ENCODE data around the gene DPH5.
"Not testable (repeated sequence)": the region's sequence is repeated elsewhere in the genome, so short reads cannot be mapped to it uniquely, and the experiment has no call there.

Gene DPH5

GRCh38 chr1:100968621-100969020, 57.0 kb downstream of the DPH5 start:
- no peak for TF ChIP-seq CTCF (IDR thresholded peaks at IDR 0.05; ENCODE audit: low read depth, low read length)
- no peaks in the 10 kb centered on the region for H3K9me3 ChIP-seq (ENCODE audit: severe bottlenecking)
- H3K36me3 ChIP-seq: peaks cover 9% of the 10 kb centered on the region
- no peak overlapping the region for H3K4me3 ChIP-seq (ENCODE audit: low read depth, low read length)
- no peaks in the 10 kb centered on the region for H3K27me3 ChIP-seq (ENCODE audit: insufficient read depth, low read depth, severe bottlenecking)
- H3K27ac ChIP-seq: no peak overlapping the region
- DNase-seq: no peak

- no peak for TF ChIP-seq CTCF (IDR thresholded peaks at IDR 0.05; ENCODE audit: low read depth, low read length)
- Histone ChIP-seq H3K27me3 (ENCODE audit: insufficient read depth, low read depth, severe bottlenecking) (no peaks in the 10 kb centered on the region), H3K4me3 (ENCODE audit: low read depth, low read length) (no peak overlapping the region), H3K36me3 (no peaks in the 10 kb centered on the region), H3K9me3 (ENCODE audit: severe bottlenecking) (no peaks in the 10 kb centered on the region), H3K27ac (no peak overlapping the region)
- no peak for DNase-seq
Observed at GRCh38 chr1:100960098-100960497, 65.5 kb downstream of the DPH5 start.

GRCh38 chr1:100959502-100960060, 66.0 kb downstream of the DPH5 start:
- Histone ChIP-seq H3K36me3 (no peaks in the 10 kb centered on the region), H3K27me3 (ENCODE audit: insufficient read depth, low read depth, severe bottlenecking) (no peaks in the 10 kb centered on the region), H3K27ac (no peak overlapping the region), H3K4me3 (ENCODE audit: low read depth, low read length) (no peak overlapping the region), H3K9me3 (ENCODE audit: severe bottlenecking) (no peaks in the 10 kb centered on the region)
- no peak for DNase-seq
- TF ChIP-seq CTCF (IDR thresholded peaks at IDR 0.05; ENCODE audit: low read depth, low read length): no peak

GRCh38 chr1:100955322-100955721, 70.3 kb downstream of the DPH5 start:
- H3K27ac ChIP-seq: no peak overlapping the region
- DNase-seq: no peak
- H3K36me3 ChIP-seq: no peaks in the 10 kb centered on the region
- no peaks in the 10 kb centered on the region for H3K27me3 ChIP-seq (ENCODE audit: insufficient read depth, low read depth, severe bottlenecking)
- H3K4me3 ChIP-seq (ENCODE audit: low read depth, low read length): no peak overlapping the region
- no peak for TF ChIP-seq CTCF (IDR thresholded peaks at IDR 0.05; ENCODE audit: low read depth, low read length)
- H3K9me3 ChIP-seq (ENCODE audit: severe bottlenecking): no peaks in the 10 kb centered on the region

GRCh38 chr1:100953960-100954730, 71.4 kb downstream of the DPH5 start:
- TF ChIP-seq CTCF (IDR thresholded peaks at IDR 0.05; ENCODE audit: low read depth, low read length): no peak
- no peak overlapping the region for H3K27ac ChIP-seq
- no peaks in the 10 kb centered on the region for H3K27me3 ChIP-seq (ENCODE audit: insufficient read depth, low read depth, severe bottlenecking)
- H3K36me3 ChIP-seq: no peaks in the 10 kb centered on the region
- H3K9me3 ChIP-seq (ENCODE audit: severe bottlenecking): no peaks in the 10 kb centered on the region
- H3K4me3 ChIP-seq (ENCODE audit: low read depth, low read length): no peak overlapping the region
- DNase-seq: no peak

- H3K27ac ChIP-seq; H3K9me3 ChIP-seq (ENCODE audit: severe bottlenecking); H3K36me3 ChIP-seq; H3K27me3 ChIP-seq (ENCODE audit: insufficient read depth, low read depth, severe bottlenecking); H3K4me3 ChIP-seq (ENCODE audit: low read depth, low read length); DNase-seq: not testable (repeated sequence)
Observed at GRCh38 chr1:100952970-100953369, 72.6 kb downstream of the DPH5 start.
